AG04450 (cell line): Measurements from ENCODE around the gene RNPEPL1. TPM values are rescaled to one million over a fixed set of nuclear protein-coding genes. Genes with fewer than 3 reads are reported as not detected.
A peak's percentile ranks its signal among the peaks of the same experiment; 100 is the strongest.

Experiments
- CTCF ChIA-PET: fragments of 300-600, 350-600 bp; formaldehyde crosslinking; extraction: SDS; loops from one replicate; lab custom pipeline; 2022; ENCODE audit warnings: antibody characterized with exemption, inconsistent platforms; lab: Charles Lee
- POLR2A ChIA-PET: fragments of 350-600 bp; formaldehyde crosslinking; extraction: SDS; loops from one replicate; lab custom pipeline; 2021; ENCODE audit warnings: antibody characterized with exemption, inconsistent platforms; lab: Yijun Ruan, JAX
- DNase-seq: peaks from one replicate; pipeline ENCODE4 v3.0.0-alpha.2; 2011; ENCODE audit warnings: low read depth, low spot score
- H3K27ac ChIP-seq: one replicate; pipeline ENCODE4 v1.5.1; 2012; ENCODE audit warnings: low read depth, low read length, control low read depth
- H3K27me3 ChIP-seq: one replicate; pipeline ENCODE4 v1.6.0; 2012; ENCODE audit warnings: low read length; ENCODE audit not compliant: control insufficient read depth, insufficient read depth
- H3K4me3 ChIP-seq: 2 replicates; pipeline ENCODE4 v1.5.1; 2011; ENCODE audit warnings: mild to moderate bottlenecking, low read depth, low read length, control low read depth
- H3K9me3 ChIP-seq: 2 replicates; pipeline ENCODE4 v1.5.1; 2012; ENCODE audit warnings: low read length; ENCODE audit not compliant: control insufficient read depth, insufficient read depth
- CTCF ChIP-seq: IDR thresholded peaks from 2 replicates; pipeline ENCODE4 v1.5.1; 2011; ENCODE audit warnings: low read depth, low read length, control low read depth, inconsistent platforms
- polyA plus RNA-seq: library from polyadenylated mRNA; depleted of rRNA; stranded (reverse); fragments of >200 nt; gene quantifications from 2 replicates; pipeline ENCODE4 v1.2.3, GENCODE V29; 2011

RNPEPL1 gene
- polyA plus RNA-seq, 1 experiment, result 7.2 TPM

GRCh38 chr2:240585681-240586197 lies 17.5 kb downstream of the RNPEPL1 start:
- Histone ChIP-seq H3K9me3 (no peaks in the 10 kb centered on the region; the same call in 1 of the 2 replicates), H3K27ac (peak overlapping the region; percentile 78), H3K4me3 (peak overlapping the region; percentile 99), H3K27me3 (no peaks in the 10 kb centered on the region)
- POLR2A ChIA-PET, result interaction anchor here (0.5 to 2.9 kb wide), 8 partner anchors 10 to 450 kb away, joined by 3 to 22 read pairs (median 4); partner anchors contain the start of genes DUSP28 and RNPEPL1
- no peak for TF ChIP-seq CTCF
- CTCF ChIA-PET, result interaction anchor here (3.3 to 4.0 kb wide), 2 partner anchors 20 to 71 kb away, joined by 22 to 31 read pairs; no protein-coding TSS in a partner anchor
- no peak for DNase-seq

DNA sequence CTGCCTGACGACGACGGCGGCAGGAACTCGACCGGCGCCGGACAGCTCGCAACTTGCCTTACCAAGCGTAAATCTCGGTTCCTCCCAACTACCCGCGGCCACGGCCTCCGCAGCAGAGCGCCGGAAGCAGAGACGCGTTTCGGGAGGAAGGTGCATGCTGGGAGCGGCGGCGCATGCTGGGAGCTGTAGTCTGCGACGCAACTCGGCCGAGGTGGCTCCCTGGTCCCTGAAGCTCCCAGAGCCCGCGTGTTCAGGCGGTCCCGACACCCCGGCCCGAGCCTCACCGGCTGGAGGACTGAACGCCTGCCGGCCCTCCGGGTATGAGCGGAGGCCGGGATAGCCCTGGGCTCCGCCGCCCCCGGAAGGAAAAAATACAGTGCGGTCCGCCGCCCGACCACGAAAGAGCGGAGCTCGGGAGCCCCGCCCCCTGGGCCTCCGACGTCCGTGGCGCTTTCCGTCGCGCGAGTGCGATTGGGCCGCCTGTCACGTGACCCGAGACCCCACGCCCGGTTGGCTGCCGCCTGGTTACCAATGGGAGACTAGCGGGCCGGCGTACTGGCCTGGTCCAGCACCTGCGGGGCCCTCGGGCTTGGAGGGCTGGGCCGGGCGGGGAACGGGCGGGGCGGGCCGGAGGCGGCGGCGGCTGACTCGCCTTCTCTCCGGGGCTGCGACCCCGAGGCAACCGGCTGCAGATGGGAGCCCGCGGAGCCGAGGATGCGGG lies 18.1 kb downstream of the RNPEPL1 start, which contains the start of gene CAPN10:
TSS of gene CAPN10 (plus strand) at position 537 of the 721 bp plus-strand sequence. CDS start at position 715, 178 bp downstream.
- POLR2A ChIA-PET, result interaction anchor here (0.5 to 2.9 kb wide), 9 partner anchors 10 to 451 kb away, joined by 3 to 22 read pairs (median 5); partner anchors contain the start of genes DUSP28 and RNPEPL1
- CTCF ChIA-PET, result interaction anchor here (3.3 to 4.0 kb wide), 2 partner anchors 20 to 72 kb away, joined by 22 to 31 read pairs; no protein-coding TSS in a partner anchor
- Histone ChIP-seq H3K9me3 (no peaks in the 10 kb centered on the region; the same call in 1 of the 2 replicates), H3K27ac (peak within 1 kb of the TSS; percentile 78), H3K27me3 (no peaks in the 10 kb centered on the region), H3K4me3 (peak within 1 kb of the TSS; percentile 99)
- TF ChIP-seq CTCF, result no peak
- peak; percentile 78 for DNase-seq

DNA sequence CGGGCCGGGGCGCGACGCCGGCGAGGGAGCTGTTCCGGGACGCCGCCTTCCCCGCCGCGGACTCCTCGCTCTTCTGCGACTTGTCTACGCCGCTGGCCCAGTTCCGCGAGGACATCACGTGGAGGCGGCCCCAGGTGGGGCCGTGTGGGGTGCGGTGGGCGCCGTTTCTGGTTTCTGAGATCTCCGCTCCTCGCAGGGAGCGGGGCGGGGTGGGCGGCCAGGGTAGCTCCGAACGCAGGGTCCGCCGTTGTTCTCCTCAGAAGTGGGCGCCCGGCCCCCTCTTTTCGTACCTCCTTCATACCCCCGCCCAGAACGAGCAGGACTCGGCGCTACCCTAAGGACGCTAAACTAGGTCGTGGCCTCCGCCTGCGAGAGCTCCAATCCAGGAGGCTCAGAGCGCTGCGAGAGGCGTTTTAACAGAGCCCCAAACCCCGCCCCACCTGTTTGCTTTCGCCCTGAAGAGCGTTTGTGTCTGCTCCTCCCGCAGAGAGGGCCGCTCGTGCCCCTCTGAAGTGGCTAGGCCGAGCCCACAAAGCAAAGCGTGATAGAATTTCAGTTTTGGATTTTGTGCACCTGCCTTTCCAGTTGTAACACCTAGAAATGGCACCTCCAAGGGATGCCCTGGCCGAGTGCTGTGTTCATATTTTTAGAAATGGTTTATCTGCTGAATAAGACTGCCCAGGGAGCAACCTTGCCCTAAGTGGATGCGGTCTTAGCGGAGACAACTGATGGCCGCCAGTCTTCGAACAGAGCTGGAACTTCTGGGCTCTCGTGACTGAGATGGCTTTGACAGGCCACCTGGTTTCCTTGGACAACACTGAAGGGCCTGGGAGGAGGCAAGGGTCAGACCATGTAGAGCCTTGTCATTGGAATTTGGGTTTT lies 18.9 kb downstream of the RNPEPL1 start:
- Histone ChIP-seq H3K4me3 (peak overlapping the region; percentile 99), H3K9me3 (no peaks in the 10 kb centered on the region; the same call in 1 of the 2 replicates), H3K27me3 (no peaks in the 10 kb centered on the region), H3K27ac (no peak overlapping the region)
- no peak for DNase-seq
- CTCF ChIA-PET, result interaction anchor here (3.3 to 4.0 kb wide), 2 partner anchors 21 to 73 kb away, joined by 22 to 31 read pairs; no protein-coding TSS in a partner anchor
- POLR2A ChIA-PET, result interaction anchor here (0.9 to 2.9 kb wide), 6 partner anchors 11 to 253 kb away, joined by 3 to 22 read pairs (median 9); partner anchors contain the start of genes DUSP28 and RNPEPL1
- no peak for TF ChIP-seq CTCF

DNA sequence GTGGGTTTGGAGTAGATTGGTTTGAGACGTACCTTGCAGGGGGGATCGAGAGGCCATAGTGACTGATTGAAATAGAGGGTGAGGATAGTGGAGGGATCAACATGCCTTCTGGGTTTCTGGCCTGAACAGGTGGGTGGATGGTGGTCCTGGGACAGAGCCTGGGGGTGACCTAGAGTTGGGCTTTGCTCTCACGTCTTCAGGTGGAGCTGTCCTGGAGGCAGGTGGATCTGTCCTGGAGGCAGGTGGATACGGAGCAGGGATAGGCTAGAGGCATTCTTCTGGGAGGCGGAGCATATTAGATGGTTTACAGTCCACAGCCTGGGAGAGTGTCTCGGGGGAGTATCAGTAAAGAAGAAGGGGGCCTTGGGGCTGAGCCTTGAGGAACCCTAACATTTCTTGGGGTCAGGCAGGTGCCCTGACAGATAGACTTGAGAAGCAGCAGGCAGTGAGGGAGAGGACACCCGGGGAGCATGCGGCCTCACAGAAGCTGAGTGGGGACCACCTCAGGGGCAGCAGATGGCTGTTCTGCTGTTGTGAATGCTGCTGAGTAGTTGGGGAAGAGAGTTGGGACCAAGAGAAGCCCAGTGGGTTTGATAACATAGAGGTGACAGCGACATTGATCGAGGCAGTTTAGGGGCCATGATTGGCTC lies 19.8 kb downstream of the RNPEPL1 start:
- ChIA-PET CTCF (interaction anchor here (1.4 to 4.0 kb wide), 3 partner anchors 22 to 74 kb away, joined by 5 to 31 read pairs (median 22); no protein-coding TSS in a partner anchor), POLR2A (interaction anchor here (0.5 kb wide), 1 partner anchor 368 kb away, joined by 3 read pairs; no protein-coding TSS in a partner anchor)
- Histone ChIP-seq H3K9me3 (no peaks in the 10 kb centered on the region; the same call in 1 of the 2 replicates), H3K4me3 (peak overlapping the region; percentile 99), H3K27me3 (no peaks in the 10 kb centered on the region), H3K27ac (no peak overlapping the region)
- no peak for TF ChIP-seq CTCF
- no peak for DNase-seq
